Left lung (tissue), 10 donors: ENCODE data around the gene EFR3B. TPM values are rescaled to one million over a fixed set of nuclear protein-coding genes. Genes with fewer than 3 reads are reported as not detected.

Source experiments
- ATAC-seq: fragments of 200-7000 bp; cut with Tn5 transposase; one replicate; pipeline ENCODE4 v1.9.1; 2020; ENCODE audit warnings: moderate library complexity
- DNase-seq, 4 donors: peaks; one replicate each; pipeline ENCODE4 v3.0.0-alpha.2; 2013 to 2020
- H3K27ac ChIP-seq, 2 donors: fragments of 200-600 bp; sonication (generic) in 1 of 2; one replicate each; pipeline versions ENCODE4 v1.5.0 to v1.8.0; 2020 to 2021
- H3K27me3 ChIP-seq, 2 donors: fragments of 200-600 bp; sonication (generic) in 1 of 2; one replicate each; pipeline versions ENCODE4 v1.5.0 to v1.8.0; 2020 to 2021
- H3K36me3 ChIP-seq, 2 donors: fragments of 200-600 bp; sonication (generic) in 1 of 2; one replicate each; pipeline versions ENCODE4 v1.5.0 to v1.8.0; 2020 to 2021
- H3K4me1 ChIP-seq, 2 donors: fragments of 200-600 bp; one replicate each; pipeline ENCODE4 v1.8.0; 2021
- H3K4me3 ChIP-seq, 2 donors: fragments of 200-600 bp; sonication (generic) in 1 of 2; one replicate each; pipeline versions ENCODE4 v1.5.0 to v1.8.0; 2020 to 2021; ENCODE audit warnings: mild to moderate bottlenecking in 1 of 2
- H3K9me3 ChIP-seq, 2 donors: fragments of 200-600 bp; sonication (generic) in 1 of 2; one replicate each; pipeline versions ENCODE4 v1.5.0 to v1.8.0; 2020 to 2021
- CTCF ChIP-seq, 2 donors: fragments of 200-600 bp; sonication (generic) in 1 of 2; IDR thresholded peaks; one replicate each; pipeline versions ENCODE4 v1.5.0 to v1.8.0; 2021; ENCODE audit warnings: antibody characterized with exemption in 2 of 2
- intact Hi-C, 2 donors: fragments of 100-400 bp; cut with DNase I; formaldehyde crosslinking; loops; one replicate each; pipeline versions ENCODE4 v1.11.2 to v1.14.2; 2022
- polyA plus RNA-seq, 6 donors: library from polyadenylated mRNA; unstranded; fragments of 120-200 nt; gene quantifications; one replicate each; pipeline ENCODE4 v1.2.1, GENCODE V29; 2013; ENCODE audit not compliant: insufficient read length in 6 of 6
- total RNA-seq, 2 donors: library from RNA; stranded (reverse); fragmentation: NEBNext Ultra II Directional; extraction: Animal tissue kit (Norgen Biotek cat#: 25700); gene quantifications; one replicate each; pipeline ENCODE4 v1.2.1, GENCODE V29; 2021
- donor health status: DM: no; HTN: yes; CAD: no.
- donor health status: DM: no; HTN: no; CAD: no.

The EFR3B gene
- total and polyA plus RNA-seq, 8 donors = 2.4 to 10.5 (median 7.6) TPM

- Histone ChIP-seq H3K4me1 (no peaks in the 10 kb centered on the region), H3K27me3 (no peaks in the 10 kb centered on the region), H3K36me3 (no peaks in the 10 kb centered on the region), H3K27ac (no peak overlapping the region), H3K4me3 (no peak overlapping the region), H3K9me3 (no peaks in the 10 kb centered on the region)
- TF ChIP-seq CTCF (IDR thresholded peaks at IDR 0.05) = no peak
- intact Hi-C loops = no loop called here
- ATAC-seq = no peak
- no peak for DNase-seq
Measured at GRCh38 chr2:25026008-25026530, 15.8 kb upstream of the EFR3B start.

- TF ChIP-seq CTCF (IDR thresholded peaks at IDR 0.05) = no peak
- Histone ChIP-seq H3K4me1 (no peaks in the 10 kb centered on the region), H3K27me3 (no peaks in the 10 kb centered on the region), H3K27ac (no peak overlapping the region), H3K36me3 (no peaks in the 10 kb centered on the region), H3K4me3 (no peak overlapping the region), H3K9me3 (no peaks in the 10 kb centered on the region)
- ATAC-seq (no peak), DNase-seq (no peak)
- intact Hi-C loops = no loop called here
Measured at GRCh38 chr2:25029183-25029554, 12.7 kb upstream of the EFR3B start.

GRCh38 chr2:25030702-25031101, 11.2 kb upstream of the EFR3B start:
- Histone ChIP-seq H3K9me3 (no peaks in the 10 kb centered on the region), H3K4me3 (no peak overlapping the region), H3K4me1 (no peaks in the 10 kb centered on the region), H3K36me3 (no peaks in the 10 kb centered on the region), H3K27me3 (no peaks in the 10 kb centered on the region), H3K27ac (no peak overlapping the region)
- intact Hi-C loops = no loop called here
- DNase-seq (no peak), ATAC-seq (no peak)
- TF ChIP-seq CTCF (IDR thresholded peaks at IDR 0.05) = no peak

GRCh38 chr2:25032094-25032493, 9.8 kb upstream of the EFR3B start:
- ATAC-seq = no peak
- Histone ChIP-seq H3K27ac (no peak overlapping the region), H3K27me3 (no peaks in the 10 kb centered on the region), H3K9me3 (no peaks in the 10 kb centered on the region), H3K4me3 (no peak overlapping the region), H3K4me1 (no peaks in the 10 kb centered on the region), H3K36me3 (no peaks in the 10 kb centered on the region)
- no peak for DNase-seq
- TF ChIP-seq CTCF (IDR thresholded peaks at IDR 0.05) = no peak
- intact Hi-C loops = no loop called here

GRCh38 chr2:25032901-25033300, 9.0 kb upstream of the EFR3B start:
- no peak overlapping the region for H3K4me3 ChIP-seq
- intact Hi-C loops = no loop called here
- no peaks in the 10 kb centered on the region for H3K27me3 ChIP-seq
- no peaks in the 10 kb centered on the region for H3K4me1 ChIP-seq
- no peaks in the 10 kb centered on the region for H3K36me3 ChIP-seq
- ATAC-seq (no peak), DNase-seq (no peak)
- H3K27ac ChIP-seq = no peak overlapping the region
- no peaks in the 10 kb centered on the region for H3K9me3 ChIP-seq
- TF ChIP-seq CTCF (IDR thresholded peaks at IDR 0.05) = no peak
